ENCODE results near the gene GLRX3. TPM values are rescaled to one million over a fixed set of nuclear protein-coding genes. Genes with fewer than 3 reads are reported as not detected.
A peak's percentile ranks its signal among the peaks of the same experiment; 100 is the strongest.

Gene GLRX3
- total RNA-seq, 1 experiment from 2014 or later: 191 TPM

- peaks cover 10% of the 10 kb centered on the region for H3K4me1 ChIP-seq
- H3K9me3 ChIP-seq: no peaks in the 10 kb centered on the region
- no peaks in the 10 kb centered on the region for H3K9me3 Mint-ChIP-seq (ENCODE audit: unreplicated experiment)
- peak overlapping the region; percentile 95 for H3K4me3 ChIP-seq (ENCODE audit: low read depth, low read length)
- TF ChIP-seq CTCF (IDR thresholded peaks at IDR 0.05; ENCODE audit: insufficient read depth in 1 of 2, low read depth in 1 of 2, low read length in 1 of 2, severe bottlenecking in 1 of 2, unreplicated experiment in 1 of 2): no peak
- H3K36me3 Mint-ChIP-seq (ENCODE audit: insufficient read depth, unreplicated experiment): peaks cover 38% of the 10 kb centered on the region
- no peak for DNase-seq
- H3K27me3 ChIP-seq (replicated peaks; ENCODE audit: control insufficient read depth, insufficient read depth, low read length): no peaks in the 10 kb centered on the region
- intact Hi-C loops (cut with micrococcal nuclease; ENCODE audit: unreplicated experiment): loop anchor here (2.0 kb wide), 1 partner anchor 41 kb away; no protein-coding TSS in a partner anchor
- no peaks in the 10 kb centered on the region for H3K36me3 ChIP-seq (ENCODE audit: control insufficient read depth, insufficient read depth, low read length)
- POLR2A ChIA-PET: interaction anchor here (1.9 kb wide), 1 partner anchor 27 kb away, joined by 66 read pairs; the partner anchor contains the start of gene C10orf143
- H3K4me3 Mint-ChIP-seq (ENCODE audit: unreplicated experiment): peak overlapping the region; percentile 84
- no TSS peak for BruUV-seq (replicated peaks)
- CTCF ChIA-PET: interaction anchor here (1.0 to 2.5 kb wide), 2 partner anchors 27 to 42 kb away, joined by 5 to 33 read pairs; partner anchors contain the start of gene C10orf143
- H3K27ac Mint-ChIP-seq (ENCODE audit: unreplicated experiment): peak overlapping the region; percentile 34
- peaks cover 16% of the 10 kb centered on the region for H3K4me1 Mint-ChIP-seq (ENCODE audit: low read depth, unreplicated experiment)
- H3K27me3 Mint-ChIP-seq (ENCODE audit: insufficient read depth, unreplicated experiment): no peaks in the 10 kb centered on the region
Measured at GRCh38 chr10:130137659-130138478, 1.7 kb downstream of the GLRX3 start.

GRCh38 chr10:130138479-130138866, 2.3 kb downstream of the GLRX3 start:
- Histone ChIP-seq H3K36me3 (ENCODE audit: control insufficient read depth, insufficient read depth, low read length) (no peaks in the 10 kb centered on the region), H3K4me1 (peaks cover 10% of the 10 kb centered on the region), H3K4me3 (ENCODE audit: low read depth, low read length) (no peak overlapping the region), H3K27me3 (replicated peaks; ENCODE audit: control insufficient read depth, insufficient read depth, low read length) (no peaks in the 10 kb centered on the region), H3K9me3 (no peaks in the 10 kb centered on the region)
- peaks cover 18% of the 10 kb centered on the region for H3K4me1 Mint-ChIP-seq (ENCODE audit: low read depth, unreplicated experiment)
- DNase-seq: peak; percentile 55 to 57
- ChIA-PET CTCF (interaction anchor here (1.0 kb wide), 1 partner anchor 41 kb away, joined by 5 read pairs; no protein-coding TSS in a partner anchor), POLR2A (interaction anchor here (0.6 kb wide), 1 partner anchor 27 kb away, joined by 3 read pairs; no protein-coding TSS in a partner anchor)
- H3K9me3 Mint-ChIP-seq (ENCODE audit: unreplicated experiment): no peaks in the 10 kb centered on the region
- H3K27me3 Mint-ChIP-seq (ENCODE audit: insufficient read depth, unreplicated experiment): no peaks in the 10 kb centered on the region
- H3K36me3 Mint-ChIP-seq (ENCODE audit: insufficient read depth, unreplicated experiment): peaks cover 38% of the 10 kb centered on the region
- peak overlapping the region; percentile 34 for H3K27ac Mint-ChIP-seq (ENCODE audit: unreplicated experiment)
- intact Hi-C loops (cut with micrococcal nuclease; ENCODE audit: unreplicated experiment): no loop called here
- BruUV-seq (replicated peaks): no TSS peak
- no peak for TF ChIP-seq CTCF (IDR thresholded peaks at IDR 0.05; ENCODE audit: insufficient read depth in 1 of 2, low read depth in 1 of 2, low read length in 1 of 2, severe bottlenecking in 1 of 2, unreplicated experiment in 1 of 2)
- H3K4me3 Mint-ChIP-seq (ENCODE audit: unreplicated experiment): peak overlapping the region; percentile 84

DNA sequence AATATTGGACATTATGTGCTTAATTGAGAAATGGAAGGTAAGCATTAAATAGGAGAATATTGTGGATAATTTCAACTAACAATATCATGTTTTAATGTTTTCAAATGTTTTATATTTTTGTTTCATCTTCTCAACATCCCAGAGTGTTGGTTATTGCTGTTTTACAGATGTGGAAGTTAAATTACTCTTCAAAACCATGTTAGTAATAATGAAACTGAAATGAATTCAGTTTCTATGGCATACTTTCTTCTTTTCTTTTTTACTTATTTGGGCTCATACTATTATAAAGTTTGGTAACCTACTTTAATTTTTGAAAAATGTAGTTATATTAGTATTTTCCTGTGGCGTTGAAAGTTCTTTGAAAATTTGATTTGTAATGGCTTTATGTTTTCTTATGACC, 4.2 kb downstream of the GLRX3 start:
- intact Hi-C loops (cut with micrococcal nuclease; ENCODE audit: unreplicated experiment): no loop called here
- H3K36me3 Mint-ChIP-seq (ENCODE audit: insufficient read depth, unreplicated experiment): peaks cover 42% of the 10 kb centered on the region
- peaks cover 10% of the 10 kb centered on the region for H3K4me1 ChIP-seq
- BruUV-seq (replicated peaks): no TSS peak
- no peak for TF ChIP-seq CTCF (IDR thresholded peaks at IDR 0.05; ENCODE audit: insufficient read depth in 1 of 2, low read depth in 1 of 2, low read length in 1 of 2, severe bottlenecking in 1 of 2, unreplicated experiment in 1 of 2)
- no peak overlapping the region for H3K27ac Mint-ChIP-seq (ENCODE audit: unreplicated experiment)
- POLR2A ChIA-PET: no interaction called here
- H3K9me3 ChIP-seq: no peaks in the 10 kb centered on the region
- CTCF ChIA-PET: no interaction called here
- peaks cover 18% of the 10 kb centered on the region for H3K4me1 Mint-ChIP-seq (ENCODE audit: low read depth, unreplicated experiment)
- H3K4me3 ChIP-seq (ENCODE audit: low read depth, low read length): no peak overlapping the region
- H3K9me3 Mint-ChIP-seq (ENCODE audit: unreplicated experiment): no peaks in the 10 kb centered on the region
- no peaks in the 10 kb centered on the region for H3K36me3 ChIP-seq (ENCODE audit: control insufficient read depth, insufficient read depth, low read length)
- H3K27me3 ChIP-seq (replicated peaks; ENCODE audit: control insufficient read depth, insufficient read depth, low read length): no peaks in the 10 kb centered on the region
- no peak for DNase-seq
- no peaks in the 10 kb centered on the region for H3K27me3 Mint-ChIP-seq (ENCODE audit: insufficient read depth, unreplicated experiment)
- H3K4me3 Mint-ChIP-seq (ENCODE audit: unreplicated experiment): no peak overlapping the region
